HG03066 (cell line): Measurements from ENCODE around the gene SLC25A42.
A peak's percentile ranks its signal among the peaks of the same experiment; 100 is the strongest.

Experiments used
- ATAC-seq: cut with Tn5 transposase; IDR thresholded peaks from one replicate; pipeline ENCODE4 v1.9.1; 2021; ENCODE audit warnings: low read depth; ENCODE audit not compliant: unreplicated experiment

Gene SLC25A42

GRCh38 chr19:19155495-19156219 lies 91.9 kb downstream of the SLC25A42 start:
- ATAC-seq: peak; percentile 64

- ATAC-seq: no peak
These were observed 94.0 kb downstream of the SLC25A42 start for GRCh38 chr19:19157808-19158207.

GRCh38 chr19:19159534-19159933 lies 95.7 kb downstream of the SLC25A42 start:
- no peak for ATAC-seq

DNA sequence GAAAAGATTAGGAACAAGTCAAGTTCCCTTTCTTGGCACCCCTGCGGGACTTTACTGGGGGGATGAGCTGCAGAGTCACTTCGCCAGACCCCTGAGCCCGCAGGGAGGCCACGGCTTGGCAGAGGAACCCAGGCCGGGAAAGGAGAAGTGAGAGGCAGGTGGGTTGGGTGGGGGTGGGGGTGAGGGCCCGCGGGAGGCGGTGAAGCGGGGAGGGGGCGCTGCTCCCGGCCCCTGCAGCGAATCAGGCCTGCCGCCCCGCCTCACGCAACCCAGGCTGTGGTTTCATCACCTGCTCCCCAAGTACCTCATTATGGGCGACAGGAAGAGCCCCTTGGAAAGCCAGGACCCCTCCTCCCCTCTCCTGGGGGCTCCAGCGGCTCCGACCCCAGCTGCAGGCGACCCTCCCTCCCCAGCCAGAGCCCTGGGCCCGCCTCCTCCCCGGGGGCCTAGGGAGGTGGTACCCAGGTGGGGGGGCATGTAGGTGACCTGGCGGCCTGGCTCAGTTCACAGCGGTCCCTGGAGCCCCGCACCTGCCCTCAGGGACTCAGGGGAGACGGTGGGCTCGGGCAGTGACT lies 96.8 kb downstream of the SLC25A42 start:
- ATAC-seq: no peak

GRCh38 chr19:19162495-19162894 lies 98.7 kb downstream of the SLC25A42 start:
- no peak for ATAC-seq
